Bone marrow (tissue), 2 donors: ENCODE measurements around the gene HSP90B1.

Experiments used
- DNase-seq, 2 donors: peaks; one replicate each; lab custom pipeline; 2025; lab: John Stamatoyannopoulos, UW

Gene HSP90B1

GRCh38 chr12:103930034-103930786 is at the start of gene HSP90B1:
TSS of gene HSP90B1 (plus strand) at chr12:103930410. CDS start at chr12:103930516, 106 bp downstream.
- DNase-seq = peak; percentile 97 to 99

DNA sequence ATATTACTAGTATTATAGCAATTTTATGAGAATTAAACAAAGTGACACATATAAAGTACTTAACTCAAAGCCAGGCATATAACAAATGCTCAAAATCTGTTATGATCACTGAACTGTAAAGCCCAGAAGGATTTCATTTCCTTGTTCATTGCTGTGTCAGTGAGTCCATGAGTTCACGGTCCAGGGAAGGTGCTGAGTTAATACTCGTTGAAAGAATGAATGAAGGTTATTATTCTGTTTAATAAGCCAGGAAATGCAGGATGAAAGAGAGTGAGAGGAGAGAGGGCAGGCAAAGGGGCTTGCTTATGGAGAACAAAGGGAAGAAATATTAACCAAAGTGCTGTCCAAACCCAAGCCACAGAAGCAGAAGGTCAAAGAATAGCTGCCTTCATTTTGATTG is 48.9 kb upstream of the HSP90B1 start:
- no peak for DNase-seq

DNA sequence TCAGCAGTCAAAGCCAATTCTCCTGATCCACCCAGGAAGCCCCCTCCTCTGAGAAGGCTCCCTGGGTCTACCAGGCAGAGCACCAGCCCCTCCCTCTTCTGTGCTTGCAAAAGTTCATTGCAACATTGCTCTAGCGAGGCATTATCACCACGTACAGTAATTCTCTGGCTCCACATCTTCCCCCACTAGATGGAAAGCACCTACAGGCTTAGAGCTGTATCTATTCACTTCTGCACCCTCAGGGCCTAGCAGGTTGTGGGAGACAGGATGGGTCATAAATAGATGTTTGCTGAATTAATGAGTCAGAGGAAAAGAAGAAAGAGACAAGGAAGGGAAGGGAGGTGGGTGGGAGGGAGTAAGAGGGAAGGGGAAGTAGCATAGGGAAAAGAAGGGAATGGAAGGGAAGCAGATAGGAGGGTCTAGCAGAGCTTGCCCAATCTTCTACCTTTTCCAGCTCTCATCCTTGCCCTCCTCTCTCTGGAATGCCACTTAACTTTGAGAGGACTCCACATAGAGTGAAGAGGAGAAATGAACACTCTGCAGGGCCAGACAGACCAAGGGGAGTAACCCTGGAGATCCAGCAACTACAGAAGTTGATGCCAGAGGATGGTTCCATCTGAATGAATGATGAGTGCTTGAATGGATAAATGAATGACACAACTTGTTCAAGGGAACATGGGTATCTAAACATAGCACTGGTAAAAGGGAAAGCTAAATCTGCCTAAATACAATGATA is 47.2 kb upstream of the HSP90B1 start:
- DNase-seq = no peak

DNA sequence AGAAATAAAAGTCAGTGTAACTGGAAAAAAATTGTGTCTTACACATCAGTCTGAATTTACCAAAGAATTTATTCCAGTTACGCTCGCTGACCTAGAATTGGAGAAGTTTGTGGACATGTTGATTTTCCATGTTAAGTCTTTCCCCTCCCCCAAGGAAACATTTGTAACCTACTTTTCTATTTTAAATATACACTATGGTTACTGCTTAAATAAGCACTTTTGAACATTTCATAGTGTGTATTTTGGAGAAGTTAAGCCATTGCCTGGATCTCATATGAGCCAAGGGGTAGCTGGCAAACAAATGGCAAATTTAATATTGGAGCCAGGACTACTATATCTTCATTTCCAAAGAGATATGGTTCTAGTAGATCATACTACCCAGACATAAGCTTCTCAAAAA is 46.3 kb upstream of the HSP90B1 start:
- no peak for DNase-seq

- DNase-seq = no peak
Observed at GRCh38 chr12:103884316-103884715, 45.9 kb upstream of the HSP90B1 start.

DNA sequence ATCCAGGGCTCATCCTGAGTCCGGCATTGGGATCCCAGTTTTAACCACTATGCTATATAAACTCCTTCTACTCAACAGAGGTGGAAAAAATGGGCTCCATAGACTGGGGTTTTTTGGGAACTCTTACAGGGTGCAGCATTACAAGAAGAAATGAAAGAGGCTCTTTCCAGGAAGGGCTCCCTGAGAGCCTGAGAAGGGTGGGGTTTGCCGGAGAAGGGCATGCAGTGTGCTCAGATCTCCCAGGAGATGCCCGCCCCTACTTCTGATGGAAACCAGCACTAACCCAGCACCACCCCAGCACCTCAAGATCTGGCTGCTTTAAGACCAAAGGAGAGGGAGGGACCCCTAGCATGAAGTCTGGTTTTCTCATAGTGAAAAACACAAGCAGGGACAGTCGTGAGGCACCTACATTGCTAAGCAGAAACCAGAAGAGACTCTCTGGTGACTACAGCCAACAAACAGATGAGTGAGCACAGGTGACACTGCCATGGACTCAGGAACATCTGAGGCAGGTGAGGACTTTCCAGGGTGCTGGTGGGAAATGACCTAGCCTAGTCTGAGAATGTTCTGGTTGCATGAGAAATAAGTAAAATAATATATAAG is 43.9 kb upstream of the HSP90B1 start:
- no peak for DNase-seq

DNA sequence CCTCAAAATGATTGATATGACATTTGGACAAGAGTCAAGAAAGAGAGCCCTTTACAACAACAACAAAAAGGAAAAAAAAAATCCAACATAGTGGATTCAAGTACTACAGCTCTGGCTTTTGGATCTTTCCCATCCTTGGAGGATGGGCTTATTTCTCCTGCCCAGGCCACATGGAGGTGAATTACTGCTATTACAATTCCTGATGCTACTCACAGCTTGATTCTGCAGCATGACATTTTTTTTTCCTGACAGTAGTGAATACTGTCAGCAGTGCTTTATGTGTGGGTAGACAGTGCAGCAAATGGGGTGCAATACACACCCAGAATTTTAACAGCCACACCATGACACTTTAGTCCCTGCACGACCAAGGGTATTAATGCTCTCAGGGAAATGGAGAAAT is 42.5 kb upstream of the HSP90B1 start:
- DNase-seq = no peak

GRCh38 chr12:103897316-103897715 is 32.9 kb upstream of the HSP90B1 start:
- DNase-seq = no peak

DNA sequence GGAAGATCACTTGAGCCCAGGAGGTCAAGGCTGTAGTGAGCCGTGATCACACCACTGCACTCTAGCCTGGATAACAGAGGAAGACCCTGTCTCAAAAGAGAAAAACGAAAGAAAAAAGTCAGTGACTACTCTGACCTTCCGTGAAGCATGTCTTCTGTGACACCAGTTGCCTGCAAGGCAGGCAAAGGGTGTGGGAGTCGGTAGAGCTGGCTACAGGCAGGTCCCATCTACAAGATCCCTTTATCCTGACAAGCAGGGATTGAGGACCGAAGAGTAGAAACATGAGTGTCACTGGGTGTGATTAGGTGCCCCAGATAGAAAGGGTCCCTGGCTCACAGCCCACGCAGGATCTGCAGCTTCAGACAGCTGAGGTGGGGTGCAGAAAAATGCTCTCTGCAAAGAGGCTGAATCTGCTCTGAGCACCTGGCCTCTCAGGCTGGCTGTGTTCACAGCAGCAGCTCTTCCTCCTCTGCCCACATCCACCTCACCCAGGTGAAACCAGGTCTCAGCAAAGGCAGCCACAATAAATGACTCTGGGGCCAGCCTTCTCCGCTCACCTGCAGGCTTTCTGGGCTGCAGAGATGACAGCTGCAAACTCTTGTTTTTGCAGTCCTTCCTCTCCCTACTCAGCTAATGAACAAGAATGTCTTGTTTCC is 28.6 kb upstream of the HSP90B1 start:
- no peak for DNase-seq

DNA sequence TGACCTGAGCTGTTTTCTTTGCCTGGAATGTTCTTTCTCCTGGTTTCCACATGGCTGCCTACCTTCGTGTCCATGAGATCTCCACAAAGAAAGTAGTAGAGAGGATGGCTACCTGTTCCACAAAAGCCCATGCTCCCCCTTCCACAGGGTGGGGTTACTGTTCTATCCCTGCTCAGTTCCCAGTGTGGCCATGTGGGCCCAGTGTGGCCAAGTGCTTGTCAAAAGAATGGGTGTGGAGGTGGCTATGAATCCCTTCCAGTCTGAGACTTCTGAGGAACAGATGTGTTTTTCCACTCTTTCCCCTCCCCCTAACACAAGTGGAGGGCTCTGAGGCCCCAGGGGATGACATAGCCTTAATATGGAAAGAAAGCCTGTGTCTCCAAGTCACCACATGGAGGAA is 26.2 kb upstream of the HSP90B1 start:
- DNase-seq = no peak

- no peak for DNase-seq
Observed at GRCh38 chr12:103905730-103906349, 24.4 kb upstream of the HSP90B1 start.

- no peak for DNase-seq
Observed at GRCh38 chr12:103908246-103908541, 22.0 kb upstream of the HSP90B1 start.

DNA sequence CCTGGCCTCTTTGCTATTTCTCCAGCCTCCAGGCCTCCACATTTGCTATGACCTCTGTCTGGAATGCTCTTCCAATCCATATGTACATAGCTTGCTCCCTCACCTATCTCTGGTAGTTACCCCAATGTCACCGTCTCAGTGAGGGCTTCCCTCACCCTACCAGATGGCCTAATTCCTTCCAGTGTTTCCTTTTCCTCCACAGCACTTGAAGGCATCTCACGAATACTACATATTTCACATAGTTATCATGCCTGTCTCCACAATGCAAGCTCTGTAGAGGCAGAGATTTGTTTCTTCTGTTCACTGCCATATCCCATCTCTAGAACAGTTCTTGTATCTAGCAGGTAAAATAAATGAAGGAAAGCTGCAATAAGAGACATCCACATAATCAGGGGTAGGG is 21.3 kb upstream of the HSP90B1 start:
- no peak for DNase-seq

DNA sequence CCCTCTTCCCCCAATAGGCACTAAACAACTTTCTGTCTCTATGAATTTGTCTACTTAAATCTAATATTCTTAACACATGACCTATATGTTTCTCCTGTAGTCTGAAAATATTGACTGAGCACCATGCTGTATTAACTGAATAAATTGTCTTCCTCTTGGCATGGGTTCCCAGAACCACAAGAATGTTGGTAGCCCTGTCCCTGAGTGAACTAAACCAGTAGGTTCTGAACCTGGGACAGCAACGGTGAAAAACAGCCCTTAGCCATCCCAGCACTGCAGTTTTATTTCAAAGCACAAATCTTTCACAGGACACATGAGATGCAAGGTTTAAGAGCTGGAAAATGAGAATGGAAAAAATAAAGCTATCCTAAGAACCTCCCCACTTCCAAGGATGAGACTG is 20.4 kb upstream of the HSP90B1 start:
- DNase-seq = no peak

GRCh38 chr12:103912069-103912468 is 18.1 kb upstream of the HSP90B1 start:
- no peak for DNase-seq

GRCh38 chr12:103913100-103913499 is 17.1 kb upstream of the HSP90B1 start:
- DNase-seq = no peak

DNA sequence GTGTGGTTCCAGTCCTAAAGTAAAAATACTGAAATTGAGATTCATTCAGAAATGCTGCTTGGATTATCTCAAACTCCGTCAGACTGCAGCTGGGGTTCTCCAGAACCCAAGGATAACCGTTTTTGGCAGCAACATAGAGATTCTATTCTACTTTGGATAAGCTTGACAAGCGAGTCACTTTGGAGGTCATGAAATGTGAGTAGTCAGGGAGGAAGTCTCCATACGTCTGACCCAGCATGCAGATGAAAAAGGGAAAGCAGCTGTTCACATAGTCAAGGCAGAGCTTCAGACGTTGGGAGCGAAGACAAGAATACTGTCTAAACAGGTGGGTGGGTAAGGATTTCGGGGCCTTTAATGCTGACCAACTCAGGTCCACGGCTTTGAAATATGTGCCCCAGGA is 14.9 kb upstream of the HSP90B1 start:
- no peak for DNase-seq

- DNase-seq = no peak
Observed at GRCh38 chr12:103917873-103918272, 12.3 kb upstream of the HSP90B1 start.

- DNase-seq = no peak
Observed at GRCh38 chr12:103924761-103925641, 5.2 kb upstream of the HSP90B1 start.

DNA sequence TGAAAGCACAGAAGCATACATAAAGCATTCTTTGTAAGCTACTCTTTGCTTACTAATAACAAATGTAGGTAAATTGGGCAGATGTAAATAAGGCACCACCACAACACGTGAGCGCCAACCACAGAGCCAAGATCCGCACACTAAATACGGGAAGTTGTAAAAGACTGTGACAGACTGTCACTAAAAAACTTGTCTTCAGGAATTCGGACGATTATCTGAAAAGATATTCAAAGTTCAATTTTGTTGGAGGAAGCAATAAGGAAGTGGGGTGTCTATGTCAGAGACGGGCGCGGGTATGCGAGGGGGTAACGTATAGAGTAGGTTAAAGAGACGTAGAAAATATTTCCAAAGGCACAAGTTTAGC is 1.5 kb upstream of the HSP90B1 start:
- DNase-seq = peak; percentile 7 to 43

DNA sequence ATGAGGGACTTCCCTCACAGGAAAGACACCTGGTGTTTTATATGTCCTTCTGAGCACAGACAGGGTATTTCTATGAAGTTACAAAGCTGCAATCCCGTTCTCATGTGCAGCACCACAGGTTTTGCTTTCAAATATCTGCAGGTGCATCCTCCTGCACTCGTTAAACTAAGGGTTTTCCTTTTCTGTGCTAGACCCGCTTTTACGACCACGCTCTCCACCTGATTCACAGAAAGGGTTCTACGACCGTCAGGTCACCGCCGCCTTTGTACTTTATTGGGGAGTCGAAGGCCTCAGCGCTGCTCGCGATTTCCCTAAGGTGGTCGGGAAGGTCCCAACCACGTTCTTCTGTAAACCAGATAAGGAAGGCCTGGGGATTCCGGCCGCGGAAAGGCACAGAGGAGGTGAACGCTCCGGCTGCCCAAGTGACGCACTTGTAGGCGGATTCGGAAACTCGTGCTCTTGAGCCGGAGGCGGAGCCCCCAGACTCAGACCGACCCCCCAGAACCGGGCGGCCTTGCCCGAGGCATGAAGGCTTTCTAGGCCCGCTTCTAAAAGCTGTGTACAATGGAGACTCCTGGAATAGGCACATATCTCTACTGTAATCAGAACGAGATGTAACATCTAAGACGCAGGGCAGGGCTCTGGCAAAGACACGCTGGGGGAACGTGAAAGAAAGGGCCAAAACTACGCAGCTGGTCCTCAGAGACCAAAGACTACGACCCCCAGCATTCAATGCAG is 995 bp upstream of the HSP90B1 start:
- peak in 1 of 2 donors; percentile 82 for DNase-seq
